ENCODE data around the gene TMEM9.

- TF ChIP-seq POLR2AphosphoS5 (IDR thresholded peaks at IDR 0.05) (no peak), CTCF (IDR thresholded peaks at IDR 0.05) (no peak)
Measured at GRCh38 chr1:201145132-201145531, 9.1 kb downstream of the TMEM9 start.
